Measurements from ENCODE around the gene RNF11. TPM values are rescaled to one million over a fixed set of nuclear protein-coding genes. Genes with fewer than 3 reads are reported as not detected.

Gene RNF11
- polyA plus RNA-seq, 1 donor (not counting 4 experiments of a cell fraction or from before 2014, with no cell fraction given), result 113 TPM

GRCh38 chr1:51230501-51231078 lies 5.5 kb upstream of the RNF11 start:
- Histone ChIP-seq H3K9ac (ENCODE audit: control insufficient read depth, extremely low read depth, insufficient read depth, low read length) (no peak overlapping the region), H3K4me2 (ENCODE audit: control insufficient read depth, extremely low read depth, insufficient read depth, low read depth, low read length) (no peak overlapping the region), H4K20me1 (ENCODE audit: control insufficient read depth, extremely low read depth, insufficient read depth, low read length) (no peaks in the 10 kb centered on the region), H3K9me1 (ENCODE audit: control insufficient read depth, extremely low read depth, insufficient read depth, low read length) (no peaks in the 10 kb centered on the region), H2AFZ (ENCODE audit: control insufficient read depth, low read length) (no peak overlapping the region), H3K79me2 (ENCODE audit: control insufficient read depth, insufficient read depth, low read length) (no peaks in the 10 kb centered on the region), H3K4me3 (ENCODE audit: control insufficient read depth in 2 of 3, extremely low read depth in 1 of 3, insufficient read depth in 2 of 3, low read depth in 1 of 3, low read length in 3 of 3) (no peak overlapping the region), H3K36me3 (ENCODE audit: control insufficient read depth in 2 of 2, extremely low read depth in 1 of 2, insufficient read depth in 2 of 2, low read length in 2 of 2) (no peaks in the 10 kb centered on the region), H3K9me3 (ENCODE audit: control insufficient read depth, low read depth, low read length) (no peaks in the 10 kb centered on the region), H3K27me3 (ENCODE audit: control insufficient read depth, extremely low read depth, insufficient read depth, low read length) (no peaks in the 10 kb centered on the region), H3K4me1 (ENCODE audit: control insufficient read depth, extremely low read depth, insufficient read depth, low read length) (peaks cover 12% of the 10 kb centered on the region), H3K27ac (ENCODE audit: control insufficient read depth, insufficient read depth, low read length) (no peak overlapping the region)
- dilution Hi-C loops (cut with MboI; ENCODE audit: extremely low pct_ligation_motif_present, low sequenced_read_pairs), result no loop called here
- FAIRE-seq (no peak), DNase-seq (ENCODE audit: low read depth, low spot score) (no peak)
- no peak for TF ChIP-seq CTCF (optimal IDR thresholded peaks at IDR 0.05 in 1 of 3, IDR thresholded peaks at IDR 0.05 in 1 of 3, conservative IDR thresholded peaks at IDR 0.05 in 1 of 3; ENCODE audit: extremely low read depth in 1 of 3, insufficient read depth in 2 of 3, low read length in 3 of 3)
- TF ChIP-seq EZH2 (IDR thresholded peaks at IDR 0.05; ENCODE audit: low read length), result no peak

GRCh38 chr1:51231120-51231519 lies 5.0 kb upstream of the RNF11 start:
- dilution Hi-C loops (cut with MboI; ENCODE audit: extremely low pct_ligation_motif_present, low sequenced_read_pairs), result no loop called here
- no peak overlapping the region for H3K4me3 ChIP-seq (ENCODE audit: control insufficient read depth in 2 of 3, extremely low read depth in 1 of 3, insufficient read depth in 2 of 3, low read depth in 1 of 3, low read length in 3 of 3)
- H3K9me3 ChIP-seq (ENCODE audit: control insufficient read depth, low read depth, low read length), result no peaks in the 10 kb centered on the region
- FAIRE-seq (no peak), DNase-seq (ENCODE audit: low read depth, low spot score) (no peak)
- no peaks in the 10 kb centered on the region for H3K36me3 ChIP-seq (ENCODE audit: control insufficient read depth in 2 of 2, extremely low read depth in 1 of 2, insufficient read depth in 2 of 2, low read length in 2 of 2)
- H3K4me2 ChIP-seq (ENCODE audit: control insufficient read depth, extremely low read depth, insufficient read depth, low read depth, low read length), result no peak overlapping the region
- TF ChIP-seq EZH2 (IDR thresholded peaks at IDR 0.05; ENCODE audit: low read length) (no peak), CTCF (optimal IDR thresholded peaks at IDR 0.05 in 1 of 3, IDR thresholded peaks at IDR 0.05 in 1 of 3, conservative IDR thresholded peaks at IDR 0.05 in 1 of 3; ENCODE audit: extremely low read depth in 1 of 3, insufficient read depth in 2 of 3, low read length in 3 of 3) (no peak)
- H3K79me2 ChIP-seq (ENCODE audit: control insufficient read depth, insufficient read depth, low read length), result no peaks in the 10 kb centered on the region
- H3K9me1 ChIP-seq (ENCODE audit: control insufficient read depth, extremely low read depth, insufficient read depth, low read length), result no peaks in the 10 kb centered on the region
- no peaks in the 10 kb centered on the region for H4K20me1 ChIP-seq (ENCODE audit: control insufficient read depth, extremely low read depth, insufficient read depth, low read length)
- H3K27me3 ChIP-seq (ENCODE audit: control insufficient read depth, extremely low read depth, insufficient read depth, low read length), result no peaks in the 10 kb centered on the region
- no peak overlapping the region for H3K9ac ChIP-seq (ENCODE audit: control insufficient read depth, extremely low read depth, insufficient read depth, low read length)
- H3K27ac ChIP-seq (ENCODE audit: control insufficient read depth, insufficient read depth, low read length), result no peak overlapping the region
- H3K4me1 ChIP-seq (ENCODE audit: control insufficient read depth, extremely low read depth, insufficient read depth, low read length), result peaks cover 12% of the 10 kb centered on the region
- no peak overlapping the region for H2AFZ ChIP-seq (ENCODE audit: control insufficient read depth, low read length)
